Neuronal stem cell (in vitro differentiated cells): ENCODE measurements around the gene TTPAL.

Source experiments
- DNase-seq: peaks from one replicate; pipeline ENCODE4 v3.0.0-alpha.2; 2013; ENCODE audit warnings: low spot score
- H2AFZ ChIP-seq: one replicate; pipeline ENCODE4 v1.6.1; 2013; ENCODE audit warnings: mild to moderate bottlenecking, low read length, inconsistent platforms
- H2AK5ac ChIP-seq: 2 replicates; pipeline ENCODE4 v1.6.1; 2013; ENCODE audit warnings: low read depth, mild to moderate bottlenecking, inconsistent platforms, low read length, moderate library complexity, mixed read lengths
- H2BK120ac ChIP-seq: 2 replicates; pipeline ENCODE4 v1.6.1; 2013; ENCODE audit warnings: low read depth, mild to moderate bottlenecking, inconsistent platforms, low read length, moderate library complexity, mixed read lengths
- H2BK12ac ChIP-seq: one replicate; pipeline ENCODE4 v1.6.1; 2013; ENCODE audit warnings: low read length, inconsistent platforms
- H2BK15ac ChIP-seq: 2 replicates; pipeline ENCODE4 v1.6.1; 2013; ENCODE audit warnings: mild to moderate bottlenecking, low read length, inconsistent platforms, mixed read lengths
- H2BK5ac ChIP-seq: one replicate; pipeline ENCODE4 v1.6.1; 2013; ENCODE audit warnings: inconsistent platforms, mild to moderate bottlenecking, low read length, moderate library complexity
- H3K14ac ChIP-seq: one replicate; pipeline ENCODE4 v1.6.1; 2013; ENCODE audit warnings: low read length, inconsistent platforms
- H3K18ac ChIP-seq: 2 replicates; pipeline ENCODE4 v1.6.1; 2013; ENCODE audit warnings: low read length, inconsistent platforms
- H3K23ac ChIP-seq: 2 replicates; pipeline ENCODE4 v1.6.1; 2013; ENCODE audit warnings: low read depth, mild to moderate bottlenecking, mixed read lengths, low read length, inconsistent platforms; ENCODE audit not compliant: poor library complexity
- H3K27ac ChIP-seq: replicated peaks from 3 replicates; pipeline ENCODE4 v1.5.1; 2013; ENCODE audit warnings: low read length, inconsistent platforms
- H3K27me3 ChIP-seq, 3 experiments: 2 replicates each; pipeline ENCODE4 v1.6.1; 2013; ENCODE audit warnings: low read length in 3 of 3, mild to moderate bottlenecking in 2 of 3, inconsistent platforms in 1 of 3, low read depth in 1 of 3, mixed read lengths in 1 of 3, moderate library complexity in 1 of 3; ENCODE audit not compliant: control insufficient read depth in 3 of 3, insufficient read depth in 3 of 3
- H3K36me3 ChIP-seq, 2 donors: replicated peaks in 1 of 2; 2 replicates each; pipeline ENCODE4 v1.6.1; 2013; ENCODE audit warnings: low read length in 2 of 2; ENCODE audit not compliant: control insufficient read depth in 2 of 2, insufficient read depth in 2 of 2
- H3K4ac ChIP-seq: 2 replicates; pipeline ENCODE4 v1.6.1; 2013; ENCODE audit warnings: inconsistent platforms, mild to moderate bottlenecking, low read length, moderate library complexity
- H3K4me1 ChIP-seq, 2 donors: 1 replicate in 1 of 2; 2 replicates in 1 of 2; pipeline ENCODE4 v1.6.1; 2013; ENCODE audit warnings: low read length in 2 of 2, low read depth in 1 of 2; ENCODE audit not compliant: control insufficient read depth in 2 of 2, insufficient read depth in 1 of 2
- H3K4me2 ChIP-seq: one replicate; pipeline ENCODE4 v1.6.1; 2013; ENCODE audit warnings: mild to moderate bottlenecking, low read length, inconsistent platforms; ENCODE audit not compliant: insufficient read depth, poor library complexity, severe bottlenecking
- H3K4me3 ChIP-seq, 2 donors: 2 replicates each; pipeline ENCODE4 v1.5.1; 2013; ENCODE audit warnings: low read length in 2 of 2, mild to moderate bottlenecking in 2 of 2, inconsistent platforms in 1 of 2, moderate library complexity in 1 of 2
- H3K79me1 ChIP-seq: one replicate; pipeline ENCODE4 v1.6.1; 2013; ENCODE audit warnings: low read depth, mild to moderate bottlenecking, inconsistent platforms, low read length, moderate library complexity
- H3K9ac ChIP-seq: one replicate; pipeline ENCODE4 v1.6.1; 2013; ENCODE audit warnings: mild to moderate bottlenecking, low read depth, low read length, inconsistent platforms; ENCODE audit not compliant: poor library complexity
- H3K9me3 ChIP-seq, 2 donors: replicated peaks in 1 of 2; 2 replicates each; pipeline versions ENCODE3 to v1.6.1; 2013; ENCODE audit warnings: low read length in 2 of 2, mild to moderate bottlenecking in 2 of 2, inconsistent platforms in 1 of 2, low read depth in 1 of 2, mixed read lengths in 1 of 2, moderate library complexity in 1 of 2; ENCODE audit not compliant: control insufficient read depth in 2 of 2, insufficient read depth in 1 of 2
- H4K8ac ChIP-seq: one replicate; pipeline ENCODE4 v1.6.1; 2013; ENCODE audit warnings: low read depth, mild to moderate bottlenecking, inconsistent platforms, low read length, moderate library complexity
- H4K91ac ChIP-seq: one replicate; pipeline ENCODE4 v1.6.1; 2013; ENCODE audit warnings: low read length, low read depth, mild to moderate bottlenecking, inconsistent platforms; ENCODE audit not compliant: poor library complexity
- WGBS, 2 donors: extraction: QIAGEN DNeasy Blood & Tissue Kit; methylation state at CpG; one replicate each; pipeline ENCODE4 v1.1.7; 2013; ENCODE audit warnings: missing lambda C conversion rate in 2 of 2, mixed read lengths in 1 of 2; ENCODE audit not compliant: insufficient read length in 2 of 2, insufficient replicate concordance in 1 of 2; ENCODE audit errors: extremely low coverage in 2 of 2; 5-methylcytosine and 5-hydroxymethylcytosine counted together

TTPAL gene

GRCh38 chr20:44501448-44501847, 25.8 kb downstream of the TTPAL start:
- H2AK5ac ChIP-seq, result no peak overlapping the region
- no peak overlapping the region for H3K4me2 ChIP-seq
- H2BK15ac ChIP-seq, result no peak overlapping the region
- no peak for DNase-seq
- no peak overlapping the region for H3K23ac ChIP-seq
- no peak overlapping the region for H4K8ac ChIP-seq
- H3K4me3 ChIP-seq, result no peak overlapping the region
- H2BK12ac ChIP-seq, result no peak overlapping the region
- no peak overlapping the region for H3K18ac ChIP-seq
- H3K4ac ChIP-seq, result no peak overlapping the region
- no peak overlapping the region for H2BK120ac ChIP-seq
- WGBS, 2 donors, result no CpG with 5 or more reads among the region's 5 CpGs
- H3K27me3 ChIP-seq, result no peaks in the 10 kb centered on the region
- no peak overlapping the region for H3K27ac ChIP-seq
- H3K14ac ChIP-seq, result no peak overlapping the region
- peaks cover 16 to 87% of the 10 kb centered on the region in 2 donors for H3K36me3 ChIP-seq
- no peaks in the 10 kb centered on the region for H3K79me1 ChIP-seq
- H3K4me1 ChIP-seq, result no peaks in the 10 kb centered on the region
- H4K91ac ChIP-seq, result no peak overlapping the region
- H3K9me3 ChIP-seq, result no peaks in the 10 kb centered on the region
- no peak overlapping the region for H3K9ac ChIP-seq
- no peak overlapping the region for H2BK5ac ChIP-seq
- H2AFZ ChIP-seq, result no peak overlapping the region

GRCh38 chr20:44502968-44503367, 27.3 kb downstream of the TTPAL start:
- no peaks in the 10 kb centered on the region for H3K9me3 ChIP-seq
- no peak overlapping the region for H3K23ac ChIP-seq
- DNase-seq, result no peak
- WGBS, 2 donors, result no CpG with 5 or more reads among the region's 1 CpG
- no peak overlapping the region for H2BK120ac ChIP-seq
- H2AFZ ChIP-seq, result no peak overlapping the region
- no peak overlapping the region for H3K18ac ChIP-seq
- no peak overlapping the region for H4K91ac ChIP-seq
- H3K4me3 ChIP-seq, result no peak overlapping the region
- no peak overlapping the region for H2BK15ac ChIP-seq
- H3K4ac ChIP-seq, result no peak overlapping the region
- H2AK5ac ChIP-seq, result no peak overlapping the region
- H2BK12ac ChIP-seq, result no peak overlapping the region
- no peaks in the 10 kb centered on the region for H3K27me3 ChIP-seq
- no peak overlapping the region for H3K4me2 ChIP-seq
- H3K79me1 ChIP-seq, result no peaks in the 10 kb centered on the region
- no peak overlapping the region for H3K27ac ChIP-seq
- no peak overlapping the region for H4K8ac ChIP-seq
- H3K9ac ChIP-seq, result no peak overlapping the region
- no peak overlapping the region for H3K14ac ChIP-seq
- H2BK5ac ChIP-seq, result no peak overlapping the region
- H3K36me3 ChIP-seq, result peaks cover 15 to 92% of the 10 kb centered on the region in 2 donors
- no peaks in the 10 kb centered on the region for H3K4me1 ChIP-seq

- H2BK120ac ChIP-seq, result no peak overlapping the region
- no peak overlapping the region for H3K4me2 ChIP-seq
- H2BK12ac ChIP-seq, result no peak overlapping the region
- peaks cover 19 to 94% of the 10 kb centered on the region in 2 donors for H3K36me3 ChIP-seq
- H3K18ac ChIP-seq, result no peak overlapping the region
- no peak overlapping the region for H3K4me3 ChIP-seq
- H3K27me3 ChIP-seq, result no peaks in the 10 kb centered on the region
- no peak overlapping the region for H4K91ac ChIP-seq
- H2AK5ac ChIP-seq, result no peak overlapping the region
- no peak overlapping the region for H3K4ac ChIP-seq
- H3K79me1 ChIP-seq, result no peaks in the 10 kb centered on the region
- no peak overlapping the region for H2BK5ac ChIP-seq
- no peaks in the 10 kb centered on the region for H3K4me1 ChIP-seq
- WGBS, 2 donors, result no CpG with 5 or more reads among the region's 6 CpGs
- H3K14ac ChIP-seq, result no peak overlapping the region
- H3K27ac ChIP-seq, result no peak overlapping the region
- H3K9me3 ChIP-seq, result no peaks in the 10 kb centered on the region
- H4K8ac ChIP-seq, result no peak overlapping the region
- no peak overlapping the region for H3K9ac ChIP-seq
- no peak overlapping the region for H2BK15ac ChIP-seq
- DNase-seq, result no peak
- H2AFZ ChIP-seq, result no peak overlapping the region
- no peak overlapping the region for H3K23ac ChIP-seq
Observed at GRCh38 chr20:44504402-44505307, 29.0 kb downstream of the TTPAL start.

- no peak overlapping the region for H3K14ac ChIP-seq
- no peaks in the 10 kb centered on the region for H3K79me1 ChIP-seq
- no peak overlapping the region for H3K4me2 ChIP-seq
- no peaks in the 10 kb centered on the region for H3K27me3 ChIP-seq
- H2AK5ac ChIP-seq, result no peak overlapping the region
- no peak overlapping the region for H4K8ac ChIP-seq
- H3K9ac ChIP-seq, result no peak overlapping the region
- H3K9me3 ChIP-seq, result no peaks in the 10 kb centered on the region
- peaks cover 6 to 78% of the 10 kb centered on the region in 2 donors for H3K36me3 ChIP-seq
- H3K18ac ChIP-seq, result no peak overlapping the region
- H2BK120ac ChIP-seq, result no peak overlapping the region
- H3K4me3 ChIP-seq, result no peak overlapping the region
- no peak overlapping the region for H3K23ac ChIP-seq
- DNase-seq, result no peak
- no peak overlapping the region for H2BK15ac ChIP-seq
- no peak overlapping the region for H2AFZ ChIP-seq
- no peak overlapping the region for H4K91ac ChIP-seq
- no peak overlapping the region for H2BK12ac ChIP-seq
- WGBS, 2 donors, result no CpG with 5 or more reads among the region's 4 CpGs
- no peak overlapping the region for H3K4ac ChIP-seq
- H2BK5ac ChIP-seq, result no peak overlapping the region
- H3K4me1 ChIP-seq, result no peaks in the 10 kb centered on the region
- no peak overlapping the region for H3K27ac ChIP-seq
Observed at GRCh38 chr20:44509762-44510161, 34.1 kb downstream of the TTPAL start.
